DMS53 treated with DMSO at 0.1 percent for 48 hours (cell line): Measurements from ENCODE around the gene SOWAHB.
A peak's percentile ranks its signal among the peaks of the same experiment; 100 is the strongest.
"Not testable (repeated sequence)": the region's sequence is repeated elsewhere in the genome, so short reads cannot be mapped to it uniquely, and the experiment has no call there.

Experiments used
- DNase-seq: peaks from one replicate; lab custom pipeline; 2025; ENCODE audit not compliant: unreplicated experiment; lab: John Stamatoyannopoulos, UW

The SOWAHB gene

DNA sequence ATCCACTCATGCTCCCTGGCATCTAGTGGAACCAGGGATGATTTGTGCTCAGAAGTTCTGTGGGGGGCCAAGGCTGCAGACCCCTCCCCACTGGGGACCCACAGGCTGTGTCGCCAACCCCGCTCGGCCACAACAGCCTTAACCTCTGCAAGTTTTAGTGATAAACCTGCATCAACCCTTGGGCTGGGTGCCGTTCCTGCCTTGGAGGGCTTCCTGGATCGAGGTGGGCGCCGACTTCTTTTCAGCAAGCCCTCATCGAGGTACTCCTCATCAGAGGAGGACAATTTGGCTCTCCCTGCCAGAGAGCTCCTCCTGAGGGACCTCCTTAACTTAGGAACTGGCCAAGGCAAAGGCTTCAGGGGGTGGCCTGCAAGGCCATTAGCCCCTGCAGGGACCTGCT lies 1.9 kb downstream of the SOWAHB start:
- no peak for DNase-seq

- no peak for DNase-seq
Observed at GRCh38 chr4:76895619-76896018, 2.3 kb downstream of the SOWAHB start.

- no peak for DNase-seq
Observed at GRCh38 chr4:76894537-76895255, 3.2 kb downstream of the SOWAHB start.

GRCh38 chr4:76892601-76893000 lies 5.3 kb downstream of the SOWAHB start:
- peak; percentile 11 for DNase-seq

- no peak for DNase-seq
Observed at GRCh38 chr4:76892001-76892400, 5.9 kb downstream of the SOWAHB start.

DNA sequence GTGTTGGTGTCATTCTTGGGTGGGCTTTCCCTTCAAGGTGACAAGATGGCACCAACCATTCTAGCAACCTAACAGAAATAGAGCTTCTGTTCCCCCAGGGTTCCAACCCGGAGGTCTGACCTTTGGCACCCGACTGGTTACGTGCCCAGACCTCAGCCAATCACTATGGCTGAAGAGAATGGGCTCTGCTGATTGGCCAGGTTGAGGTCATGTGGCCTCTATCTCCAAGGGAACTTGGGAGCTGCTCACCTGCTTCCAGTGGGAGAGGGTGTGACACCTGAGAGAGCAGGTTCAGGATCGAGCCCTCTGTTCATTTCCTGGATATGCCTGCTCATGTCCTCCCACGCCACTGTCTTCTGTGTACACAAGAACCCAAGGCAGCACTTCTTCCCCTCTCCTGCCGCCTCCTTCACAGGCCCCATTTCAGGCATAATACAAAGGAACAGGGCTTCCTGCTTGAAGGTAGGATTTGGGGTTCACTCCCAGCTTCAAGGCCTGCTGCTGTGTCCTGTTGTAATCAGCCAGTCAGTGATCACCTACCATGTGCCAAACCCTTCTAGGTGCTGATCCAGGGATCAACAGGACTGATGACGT lies 11.0 kb downstream of the SOWAHB start:
- no peak for DNase-seq

DNA sequence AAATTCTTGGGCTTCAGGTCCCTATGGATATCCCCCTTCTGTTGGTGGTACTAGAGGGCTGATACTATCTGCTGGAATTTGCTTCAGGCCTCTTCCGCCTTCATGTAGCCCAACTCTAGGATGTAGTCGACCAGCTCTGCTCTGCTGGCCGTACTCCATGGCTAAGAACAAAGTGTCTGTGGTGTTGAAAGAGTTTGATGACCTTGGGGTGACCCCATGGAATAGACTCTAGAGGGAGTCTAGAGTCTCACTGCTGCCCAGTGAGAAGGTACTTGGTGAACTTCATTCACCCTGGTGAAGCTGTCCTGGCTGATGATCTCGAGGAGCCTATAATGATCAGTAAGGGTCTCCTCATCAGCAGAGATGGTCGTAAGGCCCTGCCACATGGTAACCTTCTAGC lies 11.7 kb downstream of the SOWAHB start:
- no peak for DNase-seq

DNA sequence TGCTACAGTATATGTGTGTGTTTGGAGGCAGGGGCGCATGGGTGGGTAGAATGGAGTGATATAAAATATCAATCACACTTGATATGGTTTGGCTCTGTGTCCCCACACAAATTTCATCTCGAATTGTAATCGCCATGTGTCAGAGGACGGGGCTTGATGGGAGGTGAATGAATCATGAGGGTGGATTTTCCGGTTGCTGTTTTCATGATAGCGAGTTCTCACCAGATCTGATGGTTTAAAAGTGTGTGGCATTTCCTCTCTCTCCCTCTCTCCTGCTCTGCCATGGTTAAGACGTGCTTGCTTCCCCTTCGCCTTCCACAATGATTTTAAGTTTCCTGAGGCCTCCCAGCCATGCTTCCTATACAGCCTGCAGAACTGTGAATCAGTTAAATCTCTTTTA lies 14.8 kb downstream of the SOWAHB start:
- no peak for DNase-seq

DNA sequence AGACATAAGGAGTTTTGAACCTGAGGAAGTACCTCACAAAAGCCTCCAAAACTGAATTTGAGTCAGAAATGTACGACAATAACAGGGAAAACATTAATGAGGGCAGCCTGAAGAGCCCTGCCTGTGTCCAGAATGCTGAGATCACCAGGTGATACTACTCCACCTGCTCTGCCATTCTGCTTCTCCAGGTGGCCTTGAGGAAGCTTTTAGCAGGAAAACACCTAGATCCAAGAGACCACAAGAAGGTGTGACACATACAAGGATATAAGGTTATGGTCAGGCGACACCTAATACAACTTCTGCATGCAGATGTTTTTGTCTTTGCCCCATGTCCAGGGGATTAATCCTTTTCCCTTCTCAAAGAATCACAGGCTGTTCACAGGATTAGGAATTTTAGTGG lies 15.3 kb downstream of the SOWAHB start:
- DNase-seq = peak; percentile 22

GRCh38 chr4:76881375-76881774 lies 16.6 kb downstream of the SOWAHB start:
- DNase-seq = peak; percentile 75

DNA sequence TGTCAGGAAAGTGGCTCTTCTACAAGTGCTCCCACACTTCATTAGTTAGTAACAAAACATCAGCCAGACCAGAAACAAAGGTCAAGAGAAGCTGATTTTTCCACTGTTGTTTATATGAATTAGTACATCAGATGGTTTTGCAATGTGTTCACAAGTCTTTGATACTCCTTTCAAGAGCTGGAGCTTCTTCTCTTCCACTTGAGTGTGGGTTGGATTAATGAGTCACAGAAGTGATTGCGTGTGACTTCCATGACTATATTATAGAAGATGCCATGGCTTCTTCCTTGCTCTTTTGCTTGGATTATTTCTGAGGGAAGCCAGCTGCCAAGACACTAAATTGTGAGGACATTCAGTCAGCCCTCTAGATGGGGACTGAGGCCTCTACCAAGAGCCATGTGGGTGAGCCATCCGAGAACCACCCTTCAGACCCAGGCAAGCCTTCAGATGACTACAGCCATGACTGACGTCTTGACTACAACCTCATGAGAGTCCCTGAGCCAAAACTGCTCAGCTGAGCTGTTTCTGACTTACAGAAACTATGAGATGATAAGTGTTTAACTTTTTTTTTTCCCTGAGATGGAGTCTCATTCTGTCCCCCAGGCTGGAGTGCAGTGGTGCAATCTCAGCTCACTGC lies 18.1 kb downstream of the SOWAHB start:
- DNase-seq = no peak

GRCh38 chr4:76878641-76879165 lies 19.2 kb downstream of the SOWAHB start:
- DNase-seq = not testable (repeated sequence)

DNA sequence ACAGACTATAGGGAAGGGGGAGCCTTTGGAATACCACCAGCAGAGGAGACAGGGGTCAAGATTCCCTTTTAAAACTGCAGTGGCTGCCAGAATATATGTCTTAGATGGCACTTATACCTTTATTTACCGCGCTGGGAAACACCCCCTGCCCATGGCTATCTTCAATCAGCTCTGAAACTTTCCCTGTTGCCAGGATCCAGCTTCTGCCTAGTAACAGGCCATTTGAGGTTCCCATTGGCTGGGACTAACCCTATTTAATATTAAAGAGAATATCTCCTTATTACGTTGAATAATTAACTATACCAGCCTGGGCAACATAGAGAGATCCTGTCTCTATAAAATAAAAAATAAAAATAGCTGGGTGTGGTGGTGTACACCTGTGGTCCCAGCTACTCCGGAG lies 23.8 kb downstream of the SOWAHB start:
- DNase-seq = no peak

- DNase-seq = no peak
Observed at GRCh38 chr4:76873495-76873894, 24.4 kb downstream of the SOWAHB start.

- DNase-seq = no peak
Observed at GRCh38 chr4:76872556-76872955, 25.4 kb downstream of the SOWAHB start.

GRCh38 chr4:76868780-76869179 lies 29.2 kb downstream of the SOWAHB start:
- not testable (repeated sequence) for DNase-seq

DNA sequence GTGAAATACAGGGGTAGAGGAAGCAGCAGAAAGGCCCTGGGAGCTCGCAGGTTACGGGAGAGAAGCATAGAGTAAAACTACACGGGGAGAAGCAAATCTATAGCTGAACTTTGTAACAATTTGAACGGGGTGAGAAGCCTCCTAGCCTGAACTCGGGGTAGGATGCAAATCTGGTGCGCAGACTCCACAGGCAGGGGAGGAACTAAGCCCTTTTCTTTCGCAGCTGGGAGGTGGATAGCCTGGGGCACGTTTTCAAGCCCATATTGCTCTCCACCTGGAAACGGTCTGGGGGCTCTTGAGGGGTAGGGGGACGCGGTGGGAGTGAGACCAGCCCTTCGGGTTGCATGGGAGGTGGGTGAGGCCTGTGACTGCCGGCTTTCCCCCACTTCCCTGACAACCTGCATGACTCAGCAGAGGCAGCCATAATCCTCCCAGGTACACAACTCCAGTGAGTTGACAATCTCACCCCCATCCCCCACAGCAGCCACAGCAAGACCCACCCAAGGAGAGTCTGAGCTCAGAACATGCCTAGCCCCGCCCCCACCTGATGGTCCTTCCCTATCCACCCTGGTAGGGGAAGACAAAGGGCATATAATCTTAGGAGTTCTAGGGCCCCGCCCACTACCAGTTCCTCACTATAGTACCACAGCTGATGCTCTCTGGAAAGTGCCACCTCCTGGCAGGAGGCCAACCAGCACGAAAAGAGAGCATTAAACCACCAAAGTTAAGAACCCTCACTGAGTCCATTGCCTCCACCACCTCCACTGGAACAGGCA lies 29.9 kb downstream of the SOWAHB start:
- peak; percentile 48 for DNase-seq

DNA sequence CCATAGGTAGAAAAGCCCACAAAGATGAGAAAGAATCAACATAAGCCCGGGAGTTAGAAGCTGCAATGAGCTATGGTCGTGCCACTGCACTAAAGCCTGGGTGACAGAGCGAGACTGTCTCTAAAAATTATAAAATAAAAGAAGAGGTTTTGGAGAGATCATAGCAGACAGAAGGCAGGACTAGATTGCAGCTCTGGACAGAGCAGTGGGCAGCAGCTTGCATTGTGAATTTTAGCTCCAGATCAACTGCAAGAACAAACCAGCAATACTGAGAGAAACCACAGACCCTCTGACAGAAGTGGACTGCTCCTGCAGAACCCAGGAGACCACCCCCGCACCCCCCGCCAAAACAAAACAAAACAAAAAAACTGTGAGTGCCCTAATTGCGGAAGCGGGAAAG lies 30.6 kb downstream of the SOWAHB start:
- no peak for DNase-seq

DNA sequence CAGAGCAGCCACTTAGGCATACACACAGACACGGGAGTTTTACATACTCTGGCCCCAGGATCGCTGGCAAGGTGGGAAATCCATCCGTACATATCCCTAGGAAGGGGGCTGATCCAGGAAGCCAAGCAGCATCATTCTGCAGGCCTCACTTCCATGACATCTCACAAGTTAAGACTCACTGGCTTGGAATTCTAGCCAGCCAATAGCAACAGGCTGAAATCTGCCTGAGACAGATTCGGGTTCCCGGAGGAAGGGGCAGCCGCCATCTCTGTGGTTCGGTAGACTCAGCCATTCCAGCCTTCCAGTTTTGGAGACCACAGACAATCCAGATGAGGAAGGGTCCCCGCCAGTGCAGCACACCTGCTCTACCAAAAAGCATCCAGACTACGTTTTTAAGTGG lies 31.3 kb downstream of the SOWAHB start:
- no peak for DNase-seq

- no peak for DNase-seq
Observed at GRCh38 chr4:76858319-76858718, 39.6 kb downstream of the SOWAHB start.

- no peak for DNase-seq
Observed at GRCh38 chr4:76857074-76857409, 40.9 kb downstream of the SOWAHB start.
